ENCODE results near the gene SHC3. TPM values are rescaled to one million over a fixed set of nuclear protein-coding genes. Genes with fewer than 3 reads are reported as not detected.

SHC3 gene
- total RNA-seq, 4 donors from 2014 or later = 0.51 to 3.5 (median 2.5) TPM

DNA sequence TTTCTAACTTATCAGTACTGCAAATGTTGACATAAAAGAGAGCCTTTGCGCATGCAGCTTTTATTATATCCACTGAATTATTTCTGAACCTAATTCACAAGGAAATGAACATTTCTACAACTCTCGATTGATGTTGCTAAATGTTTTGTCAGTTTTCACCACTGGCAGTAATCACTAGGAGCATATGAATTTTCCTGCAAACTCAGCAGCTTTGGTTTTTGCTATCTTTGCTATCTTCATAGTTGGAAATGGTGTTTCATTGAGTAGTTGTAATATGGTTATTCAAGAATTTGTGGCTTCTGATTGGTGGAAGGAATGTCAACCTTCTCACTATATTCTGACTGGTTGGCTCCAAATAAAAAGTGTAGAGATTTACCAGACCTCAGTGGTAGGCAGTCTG lies 8.9 kb upstream of the SHC3 start:
- no peak for TF ChIP-seq POLR2A (IDR thresholded peaks at IDR 0.05)
- TF ChIP-seq, protein P1, sequence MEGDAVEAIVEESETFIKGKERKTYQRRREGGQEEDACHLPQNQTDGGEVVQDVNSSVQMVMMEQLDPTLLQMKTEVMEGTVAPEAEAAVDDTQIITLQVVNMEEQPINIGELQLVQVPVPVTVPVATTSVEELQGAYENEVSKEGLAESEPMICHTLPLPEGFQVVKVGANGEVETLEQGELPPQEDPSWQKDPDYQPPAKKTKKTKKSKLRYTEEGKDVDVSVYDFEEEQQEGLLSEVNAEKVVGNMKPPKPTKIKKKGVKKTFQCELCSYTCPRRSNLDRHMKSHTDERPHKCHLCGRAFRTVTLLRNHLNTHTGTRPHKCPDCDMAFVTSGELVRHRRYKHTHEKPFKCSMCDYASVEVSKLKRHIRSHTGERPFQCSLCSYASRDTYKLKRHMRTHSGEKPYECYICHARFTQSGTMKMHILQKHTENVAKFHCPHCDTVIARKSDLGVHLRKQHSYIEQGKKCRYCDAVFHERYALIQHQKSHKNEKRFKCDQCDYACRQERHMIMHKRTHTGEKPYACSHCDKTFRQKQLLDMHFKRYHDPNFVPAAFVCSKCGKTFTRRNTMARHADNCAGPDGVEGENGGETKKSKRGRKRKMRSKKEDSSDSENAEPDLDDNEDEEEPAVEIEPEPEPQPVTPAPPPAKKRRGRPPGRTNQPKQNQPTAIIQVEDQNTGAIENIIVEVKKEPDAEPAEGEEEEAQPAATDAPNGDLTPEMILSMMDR (IDR thresholded peaks at IDR 0.05) = no peak

GRCh38 chr9:89186960-89187359 lies 8.3 kb upstream of the SHC3 start:
- Histone ChIP-seq H3K9me3 (no peaks in the 10 kb centered on the region), H3K36me3 (no peaks in the 10 kb centered on the region), H3K4me1 (no peaks in the 10 kb centered on the region), H3K4me3 (no peak overlapping the region), H3K27ac (no peak overlapping the region), H3K27me3 (no peaks in the 10 kb centered on the region)
- DNase-seq = no peak
- TF ChIP-seq, protein P1 (IDR thresholded peaks at IDR 0.05) = no peak
- no peak for TF ChIP-seq POLR2A (IDR thresholded peaks at IDR 0.05)
- intact Hi-C loops (cut with DNase I; ENCODE audit: low total_unique reads) = no loop called here

More for the DNA sequence above, 8.9 kb upstream of the SHC3 start:
- no peak overlapping the region for H3K27ac ChIP-seq
- H3K27me3 ChIP-seq = no peaks in the 10 kb centered on the region
- no peaks in the 10 kb centered on the region for H3K4me1 ChIP-seq
- DNase-seq = no peak
- no peak overlapping the region for H3K4me3 ChIP-seq
- intact Hi-C loops (cut with DNase I; ENCODE audit: low total_unique reads) = no loop called here
- H3K9me3 ChIP-seq = no peaks in the 10 kb centered on the region
- no peaks in the 10 kb centered on the region for H3K36me3 ChIP-seq

- Histone ChIP-seq H3K27me3 (no peaks in the 10 kb centered on the region), H3K36me3 (no peaks in the 10 kb centered on the region), H3K9me3 (no peaks in the 10 kb centered on the region), H3K27ac (no peak overlapping the region), H3K4me3 (no peak overlapping the region), H3K4me1 (no peaks in the 10 kb centered on the region)
- no peak for TF ChIP-seq POLR2A (IDR thresholded peaks at IDR 0.05)
- TF ChIP-seq, protein P1 (IDR thresholded peaks at IDR 0.05) = no peak
- no peak for DNase-seq
- intact Hi-C loops (cut with DNase I; ENCODE audit: low total_unique reads) = no loop called here
Observed at GRCh38 chr9:89185980-89186379, 7.4 kb upstream of the SHC3 start.

DNA sequence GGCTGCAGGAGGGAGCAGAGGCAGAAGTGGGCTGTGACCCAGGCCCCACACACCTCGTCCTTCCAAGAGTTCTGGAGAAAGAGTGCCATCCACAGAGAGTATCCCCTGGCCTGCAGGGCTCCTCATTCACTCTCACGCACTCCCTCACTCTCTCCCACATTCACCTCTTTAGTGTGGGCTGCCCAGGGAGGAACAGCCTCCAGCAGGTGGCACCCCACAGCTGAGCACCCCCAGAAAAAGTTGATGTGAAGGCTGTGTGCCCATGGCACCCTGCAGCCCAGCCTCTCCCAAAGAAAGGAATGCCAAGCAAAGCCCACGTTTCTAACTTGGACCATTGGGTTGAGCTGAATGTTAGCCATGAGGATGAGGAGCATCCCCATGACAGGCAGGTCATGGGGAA lies 4.5 kb upstream of the SHC3 start:
- intact Hi-C loops (cut with DNase I; ENCODE audit: low total_unique reads) = no loop called here
- Histone ChIP-seq H3K9me3 (no peaks in the 10 kb centered on the region), H3K27ac (no peak overlapping the region), H3K27me3 (no peaks in the 10 kb centered on the region), H3K4me3 (no peak overlapping the region), H3K4me1 (peaks cover 0 to 3% of the 10 kb centered on the region in 2 donors), H3K36me3 (no peaks in the 10 kb centered on the region)
- TF ChIP-seq, protein P1 (IDR thresholded peaks at IDR 0.05) = no peak
- no peak for TF ChIP-seq POLR2A (IDR thresholded peaks at IDR 0.05)
- no peak for DNase-seq

- TF ChIP-seq POLR2A (IDR thresholded peaks at IDR 0.05) = no peak
- TF ChIP-seq, protein P1 (IDR thresholded peaks at IDR 0.05) = no peak
- intact Hi-C loops (cut with DNase I; ENCODE audit: low total_unique reads) = no loop called here
- H3K9me3 ChIP-seq = no peaks in the 10 kb centered on the region
- DNase-seq = no peak
- peaks cover 0 to 8% of the 10 kb centered on the region in 2 donors for H3K4me1 ChIP-seq
- H3K27ac ChIP-seq = no peak overlapping the region
- H3K4me3 ChIP-seq = no peak overlapping the region
- peaks cover 0 to 4% of the 10 kb centered on the region in 2 donors for H3K27me3 ChIP-seq
- H3K36me3 ChIP-seq = no peaks in the 10 kb centered on the region
Observed at GRCh38 chr9:89182369-89182768, 3.8 kb upstream of the SHC3 start.
